K562 (cell line): Measurements from ENCODE around the gene WFDC12.

Source experiments
- TF ChIP-seq, protein P1 (sequence below): fragments of 450-650 bp; IDR thresholded peaks from 2 replicates; pipeline ENCODE4 v1.7.1; 2018; ENCODE audit warnings: mild to moderate bottlenecking, low read depth; ENCODE audit not compliant: partially characterized antibody
- TF ChIP-seq, protein P2 (sequence below): IDR thresholded peaks from 3 replicates; pipeline ENCODE4 v1.6.1; 2011; ENCODE audit warnings: borderline replicate concordance, mild to moderate bottlenecking, moderate library complexity; ENCODE audit not compliant: insufficient read length; ENCODE audit errors: extremely low read depth

DNA sequence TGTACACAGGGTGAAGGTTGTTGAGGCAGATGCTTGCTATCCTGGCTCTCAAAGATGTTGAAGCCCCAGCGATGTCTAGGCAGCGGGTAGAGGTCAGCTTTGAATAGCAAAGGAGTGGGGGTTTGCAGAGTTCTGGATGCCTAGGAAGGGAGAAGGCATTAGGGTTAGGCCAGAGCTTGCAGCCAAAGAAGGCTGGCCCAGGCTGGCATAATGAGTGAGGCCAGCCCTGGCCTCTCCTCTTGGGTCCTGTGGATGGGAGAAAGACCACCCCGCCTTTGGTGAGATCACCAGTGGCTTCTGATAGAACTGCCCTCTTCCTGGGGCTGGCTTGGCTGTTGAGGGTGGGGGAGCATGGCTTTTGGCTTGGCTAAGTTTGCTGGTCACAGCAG lies 8.9 kb downstream of the WFDC12 start:
- TF ChIP-seq, protein P1, sequence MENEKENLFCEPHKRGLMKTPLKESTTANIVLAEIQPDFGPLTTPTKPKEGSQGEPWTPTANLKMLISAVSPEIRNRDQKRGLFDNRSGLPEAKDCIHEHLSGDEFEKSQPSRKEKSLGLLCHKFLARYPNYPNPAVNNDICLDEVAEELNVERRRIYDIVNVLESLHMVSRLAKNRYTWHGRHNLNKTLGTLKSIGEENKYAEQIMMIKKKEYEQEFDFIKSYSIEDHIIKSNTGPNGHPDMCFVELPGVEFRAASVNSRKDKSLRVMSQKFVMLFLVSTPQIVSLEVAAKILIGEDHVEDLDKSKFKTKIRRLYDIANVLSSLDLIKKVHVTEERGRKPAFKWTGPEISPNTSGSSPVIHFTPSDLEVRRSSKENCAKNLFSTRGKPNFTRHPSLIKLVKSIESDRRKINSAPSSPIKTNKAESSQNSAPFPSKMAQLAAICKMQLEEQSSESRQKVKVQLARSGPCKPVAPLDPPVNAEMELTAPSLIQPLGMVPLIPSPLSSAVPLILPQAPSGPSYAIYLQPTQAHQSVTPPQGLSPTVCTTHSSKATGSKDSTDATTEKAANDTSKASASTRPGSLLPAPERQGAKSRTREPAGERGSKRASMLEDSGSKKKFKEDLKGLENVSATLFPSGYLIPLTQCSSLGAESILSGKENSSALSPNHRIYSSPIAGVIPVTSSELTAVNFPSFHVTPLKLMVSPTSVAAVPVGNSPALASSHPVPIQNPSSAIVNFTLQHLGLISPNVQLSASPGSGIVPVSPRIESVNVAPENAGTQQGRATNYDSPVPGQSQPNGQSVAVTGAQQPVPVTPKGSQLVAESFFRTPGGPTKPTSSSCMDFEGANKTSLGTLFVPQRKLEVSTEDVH, result no peak
- TF ChIP-seq, protein P2, sequence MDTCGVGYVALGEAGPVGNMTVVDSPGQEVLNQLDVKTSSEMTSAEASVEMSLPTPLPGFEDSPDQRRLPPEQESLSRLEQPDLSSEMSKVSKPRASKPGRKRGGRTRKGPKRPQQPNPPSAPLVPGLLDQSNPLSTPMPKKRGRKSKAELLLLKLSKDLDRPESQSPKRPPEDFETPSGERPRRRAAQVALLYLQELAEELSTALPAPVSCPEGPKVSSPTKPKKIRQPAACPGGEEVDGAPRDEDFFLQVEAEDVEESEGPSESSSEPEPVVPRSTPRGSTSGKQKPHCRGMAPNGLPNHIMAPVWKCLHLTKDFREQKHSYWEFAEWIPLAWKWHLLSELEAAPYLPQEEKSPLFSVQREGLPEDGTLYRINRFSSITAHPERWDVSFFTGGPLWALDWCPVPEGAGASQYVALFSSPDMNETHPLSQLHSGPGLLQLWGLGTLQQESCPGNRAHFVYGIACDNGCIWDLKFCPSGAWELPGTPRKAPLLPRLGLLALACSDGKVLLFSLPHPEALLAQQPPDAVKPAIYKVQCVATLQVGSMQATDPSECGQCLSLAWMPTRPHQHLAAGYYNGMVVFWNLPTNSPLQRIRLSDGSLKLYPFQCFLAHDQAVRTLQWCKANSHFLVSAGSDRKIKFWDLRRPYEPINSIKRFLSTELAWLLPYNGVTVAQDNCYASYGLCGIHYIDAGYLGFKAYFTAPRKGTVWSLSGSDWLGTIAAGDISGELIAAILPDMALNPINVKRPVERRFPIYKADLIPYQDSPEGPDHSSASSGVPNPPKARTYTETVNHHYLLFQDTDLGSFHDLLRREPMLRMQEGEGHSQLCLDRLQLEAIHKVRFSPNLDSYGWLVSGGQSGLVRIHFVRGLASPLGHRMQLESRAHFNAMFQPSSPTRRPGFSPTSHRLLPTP, result no peak
